IPS DF 19.7 (cell line): ENCODE data around the gene BICC1.
A peak's percentile ranks its signal among the peaks of the same experiment; 100 is the strongest.

Experiments
- DNase-seq: peaks from one replicate; pipeline ENCODE4 v3.0.0-alpha.2; 2013; ENCODE audit warnings: low read depth, low spot score

The BICC1 gene

DNA sequence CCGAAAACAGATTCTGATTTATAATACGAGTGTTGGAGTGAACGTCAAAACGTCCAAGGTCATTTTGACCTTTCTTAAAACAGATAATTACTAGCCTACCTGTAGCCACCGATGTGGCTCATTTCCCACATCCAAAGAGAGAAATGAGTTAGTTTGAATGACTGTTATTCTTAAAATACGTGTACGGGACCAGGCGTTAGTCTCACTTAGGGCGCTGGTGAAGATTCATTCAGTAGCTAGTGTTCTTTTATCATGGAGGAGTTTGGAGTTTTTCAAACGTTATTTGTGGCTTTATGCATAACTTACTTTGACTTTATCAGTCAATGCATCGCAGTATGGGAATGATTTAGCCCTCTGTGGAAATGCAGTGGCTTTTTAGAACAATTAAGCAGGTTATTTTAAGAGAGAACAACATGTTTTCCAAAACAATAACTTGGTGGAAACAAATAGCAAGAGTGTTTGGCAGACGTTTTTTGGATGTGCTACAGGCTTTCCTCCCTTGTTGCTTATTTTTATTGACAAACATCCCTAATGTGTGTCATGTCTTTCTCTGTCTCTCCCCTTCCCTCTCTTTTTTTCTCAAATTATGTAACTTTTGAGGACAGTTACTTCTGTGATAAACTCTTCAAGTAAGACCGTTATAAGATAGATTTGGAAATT is 1.6 kb downstream of the BICC1 start:
- DNase-seq, result no peak

DNA sequence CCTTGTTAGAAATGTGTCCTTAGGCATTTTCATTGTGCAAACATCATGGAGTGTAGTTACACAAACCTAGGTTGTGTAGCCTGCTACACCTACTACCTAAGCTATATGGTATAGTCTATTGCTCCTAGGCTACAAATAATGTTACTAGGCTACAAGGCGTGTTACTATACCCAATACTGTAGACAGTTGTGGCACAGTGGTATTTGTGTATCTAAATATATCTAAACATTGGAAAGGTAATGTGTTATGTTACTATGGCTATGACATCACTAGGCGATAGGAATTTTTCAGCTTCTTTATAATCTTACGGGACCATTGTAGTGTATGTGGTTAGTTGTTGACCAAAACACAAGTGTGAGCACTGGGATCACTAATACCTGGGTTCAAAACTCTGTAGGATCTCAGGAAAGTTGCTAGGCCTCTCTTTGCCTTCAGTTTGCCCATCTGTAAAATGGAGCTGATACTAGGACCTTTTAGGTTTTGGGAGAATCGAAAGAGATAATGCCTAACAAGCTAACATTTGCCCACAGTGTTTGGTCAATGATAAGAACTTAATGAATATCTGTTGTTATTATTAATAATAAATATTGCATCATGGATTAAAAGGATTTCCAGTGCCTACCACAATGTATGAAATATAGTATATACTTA is 2.7 kb downstream of the BICC1 start:
- DNase-seq, result no peak

DNA sequence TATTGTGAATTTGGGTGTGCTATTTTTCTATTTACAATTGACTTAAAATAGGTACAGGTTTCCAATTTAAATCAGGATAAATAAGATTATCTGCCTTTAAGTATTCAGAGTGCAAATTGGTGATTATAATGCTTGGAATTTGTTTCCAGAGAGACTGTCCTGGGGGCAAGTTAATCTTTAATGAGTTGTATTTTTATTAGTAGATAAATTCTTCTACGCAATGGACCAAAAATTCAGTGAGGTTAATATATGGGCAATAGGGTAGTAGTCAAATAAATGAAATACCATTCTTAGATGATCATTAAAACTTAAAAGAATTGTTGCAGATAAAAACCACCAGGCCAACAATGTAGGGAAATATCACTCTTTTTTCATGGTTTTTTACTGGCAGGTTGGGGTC is 3.4 kb downstream of the BICC1 start:
- no peak for DNase-seq

DNA sequence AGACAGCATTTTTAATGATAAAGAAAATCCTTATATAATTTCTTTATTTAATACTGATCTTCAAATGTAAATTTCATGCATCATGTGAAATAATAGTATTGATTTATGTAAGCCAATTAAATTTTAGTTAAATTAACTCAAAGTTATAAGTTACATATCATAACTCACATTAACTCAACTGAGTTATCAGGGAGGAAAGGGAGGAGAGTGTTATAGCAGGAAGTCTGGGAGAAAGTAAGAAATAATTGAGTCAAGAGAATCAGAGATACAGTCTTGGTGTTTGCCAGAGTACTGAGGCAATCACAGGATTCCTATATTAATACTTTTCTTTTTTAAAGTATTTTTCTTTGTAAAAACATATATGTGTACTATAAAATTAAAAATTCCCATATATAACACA is 4.0 kb downstream of the BICC1 start:
- DNase-seq, result no peak

DNA sequence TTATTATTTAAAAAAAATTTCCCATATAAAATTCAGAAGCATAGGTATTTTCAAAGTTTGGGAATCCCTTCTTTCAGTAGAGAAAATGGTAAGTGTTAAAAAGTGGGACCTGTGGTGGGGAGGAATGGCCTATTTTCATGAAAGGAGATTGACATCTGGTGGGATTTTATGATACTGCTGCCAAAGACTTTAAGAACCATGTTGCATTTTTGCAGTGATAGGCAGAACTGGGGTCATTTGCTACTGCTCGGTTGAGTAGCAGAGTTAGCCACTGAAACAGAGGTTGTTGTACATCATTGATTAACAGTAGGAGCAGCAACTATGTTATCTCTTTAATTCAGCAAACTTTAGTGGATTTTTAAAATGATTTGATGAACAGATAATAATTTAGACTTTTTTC is 4.4 kb downstream of the BICC1 start:
- no peak for DNase-seq

DNA sequence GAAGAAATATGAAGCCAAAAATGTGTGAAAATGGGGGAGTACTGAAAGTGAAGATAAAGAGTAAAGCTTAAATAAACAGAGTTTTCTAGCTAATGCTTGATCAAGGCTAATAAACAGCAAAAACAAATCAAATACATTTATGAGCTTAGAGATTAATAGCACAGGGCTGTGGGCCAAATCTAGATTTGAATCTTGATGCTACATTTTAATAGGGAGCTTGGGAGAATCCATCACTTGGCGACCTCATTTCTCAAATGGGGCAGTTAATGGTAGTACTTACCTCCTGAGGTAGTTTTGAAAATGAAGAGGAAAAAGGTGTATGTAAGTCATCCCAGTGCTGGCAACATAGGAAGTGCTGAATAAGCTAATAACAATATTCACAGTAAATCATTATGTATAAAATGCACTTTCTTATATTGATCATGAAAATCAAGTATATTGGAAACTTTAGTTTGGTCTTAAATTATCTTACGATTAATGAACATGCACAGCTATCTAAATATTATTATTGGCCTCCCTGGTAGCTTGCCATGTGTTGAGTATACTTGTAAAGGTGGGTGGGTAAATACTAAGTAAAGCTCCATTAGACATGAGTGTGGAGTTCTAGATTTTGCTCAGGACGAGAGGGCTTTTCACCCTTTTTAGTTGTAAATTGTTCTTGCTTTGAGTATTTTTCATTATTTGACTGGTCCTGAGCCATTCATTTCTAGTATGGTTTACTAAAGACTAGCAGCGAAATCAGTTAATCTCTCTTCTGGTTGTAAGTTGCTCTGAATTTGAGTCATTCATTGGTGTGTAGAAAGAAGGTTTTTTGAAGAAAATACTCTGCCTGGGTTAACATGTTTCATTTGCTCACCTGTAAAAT is 5.1 kb downstream of the BICC1 start:
- no peak for DNase-seq

DNA sequence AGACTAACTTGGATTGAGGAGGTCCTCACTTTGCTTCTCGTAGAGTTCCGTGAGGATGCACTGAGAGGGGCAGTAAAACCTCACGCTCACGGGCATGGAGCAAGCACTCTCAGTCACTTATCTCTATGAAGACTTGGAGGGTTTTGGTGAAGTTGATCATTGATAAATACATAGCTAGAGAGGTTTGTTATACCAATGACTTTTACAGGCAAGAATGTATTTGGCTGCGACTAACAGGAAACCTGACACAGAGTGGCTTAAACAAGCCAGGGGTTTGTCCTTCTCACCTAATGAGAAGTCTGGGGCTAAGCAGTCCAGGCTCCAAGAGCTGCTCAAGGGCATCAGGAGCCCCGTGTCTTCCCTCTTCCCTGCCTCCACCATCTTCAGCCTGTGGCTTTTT is 6.1 kb downstream of the BICC1 start:
- DNase-seq, result no peak

DNA sequence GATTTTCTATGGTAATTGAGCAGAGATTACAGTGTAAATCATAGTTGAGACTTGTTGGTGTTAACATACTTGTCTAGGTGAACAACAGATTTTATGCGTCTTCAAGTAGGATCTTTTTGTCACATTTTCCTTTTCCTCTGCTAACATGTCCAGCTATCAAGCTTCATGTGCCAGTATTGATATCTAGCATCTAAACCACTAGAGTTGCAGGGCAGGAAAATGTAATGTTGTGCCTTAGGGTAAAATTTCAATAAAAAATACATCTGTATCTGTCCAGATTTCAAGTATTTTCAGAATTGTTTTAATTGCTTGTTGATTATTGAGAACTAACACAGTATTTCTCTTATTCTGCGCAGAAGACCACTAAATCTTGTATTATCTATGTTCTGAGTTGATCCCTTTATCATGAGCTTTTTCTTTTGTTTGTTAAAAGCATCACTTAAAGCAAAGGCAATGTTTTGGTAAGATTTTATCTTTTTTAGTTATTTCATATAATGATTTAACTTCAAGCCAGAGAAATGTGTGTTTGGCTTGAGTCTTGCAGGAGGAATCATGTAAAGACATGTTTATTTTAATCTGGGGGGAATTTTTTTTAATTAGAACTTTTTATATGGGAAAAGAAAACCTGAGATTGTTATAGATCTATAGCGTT is 16.5 kb downstream of the BICC1 start:
- no peak for DNase-seq

DNA sequence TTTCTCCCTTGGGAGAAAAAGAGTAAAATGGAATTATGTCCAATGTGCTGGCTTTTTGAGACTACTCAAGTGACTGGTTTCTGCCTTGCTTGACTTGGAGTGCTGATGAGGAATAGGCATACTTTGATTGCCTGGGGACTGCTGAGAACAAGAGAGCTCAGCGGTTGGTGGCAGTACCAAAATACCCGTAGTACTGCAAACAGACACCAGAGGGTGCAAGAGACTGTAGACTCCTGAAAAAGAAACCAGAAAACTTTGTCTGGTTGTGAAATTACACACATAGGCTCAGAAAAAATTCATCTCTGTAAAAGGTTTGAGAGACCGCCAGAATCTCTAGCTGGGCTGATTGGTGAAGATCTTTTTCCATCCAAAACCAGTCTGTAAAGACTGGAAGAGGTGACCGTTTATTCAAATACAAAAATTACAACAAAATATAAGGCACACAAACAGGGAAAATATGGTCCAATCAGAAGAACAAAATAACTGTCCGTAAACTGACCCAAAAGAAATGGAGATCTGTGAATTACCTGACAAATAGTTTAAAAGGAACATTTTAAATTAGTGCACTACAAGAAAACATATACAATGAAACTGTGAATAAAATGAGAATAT is 18.5 kb downstream of the BICC1 start:
- DNase-seq, result peak; percentile 30

DNA sequence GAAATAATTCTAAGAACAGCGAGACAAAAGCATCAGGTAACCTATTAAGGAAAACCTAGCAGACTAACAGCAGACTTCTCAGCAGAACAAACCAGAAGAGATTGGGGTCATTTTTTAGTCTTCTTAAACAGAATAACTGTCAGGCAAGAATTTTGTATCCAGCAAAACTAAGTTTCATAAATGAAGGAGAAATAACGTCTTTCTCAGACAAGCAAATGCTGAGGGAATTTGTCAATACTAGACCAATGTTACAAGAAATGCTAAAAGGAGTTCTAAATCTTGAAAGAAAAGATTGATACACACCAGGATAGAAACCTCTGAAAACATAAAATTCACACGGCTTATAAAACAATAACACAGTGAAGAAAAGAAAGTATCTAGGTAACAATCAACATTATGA is 22.6 kb downstream of the BICC1 start:
- no peak for DNase-seq

DNA sequence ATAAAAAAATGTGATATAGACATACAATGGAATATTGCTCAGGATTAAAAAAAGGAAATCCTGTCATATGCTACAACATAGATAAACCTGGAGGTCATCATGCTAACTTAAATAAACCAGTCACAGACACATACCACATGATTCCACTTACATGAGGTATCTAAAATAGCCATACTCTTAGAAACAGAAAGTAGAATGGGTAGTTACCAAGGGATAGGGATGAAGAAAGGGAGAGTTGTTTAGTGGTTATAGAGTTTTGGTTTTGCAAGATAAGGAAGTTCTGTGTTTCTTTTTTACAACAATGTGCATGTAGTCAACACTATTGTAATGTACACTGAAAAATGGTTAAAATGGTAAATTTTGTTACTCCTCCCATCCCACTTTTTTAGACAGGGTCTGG is 30.5 kb downstream of the BICC1 start:
- no peak for DNase-seq

DNA sequence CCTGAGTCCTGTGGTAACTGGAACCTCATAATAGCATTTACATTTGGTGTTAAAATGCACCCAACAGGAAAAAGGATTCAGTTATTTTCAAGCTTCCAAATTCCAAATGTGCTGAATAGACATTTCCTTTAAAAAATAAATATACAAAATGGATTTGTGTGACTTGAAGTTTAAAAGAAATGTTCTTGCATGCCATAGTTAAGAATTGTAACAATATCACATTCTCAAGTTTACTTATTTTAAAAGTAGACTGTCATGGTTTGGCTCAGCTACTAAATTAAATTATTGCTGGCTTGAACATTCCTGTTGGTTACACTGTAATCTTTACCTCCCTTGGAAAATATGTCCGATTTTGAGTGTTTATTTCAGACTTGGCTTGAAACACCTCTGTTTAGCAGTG is 31.5 kb downstream of the BICC1 start:
- DNase-seq, result no peak

DNA sequence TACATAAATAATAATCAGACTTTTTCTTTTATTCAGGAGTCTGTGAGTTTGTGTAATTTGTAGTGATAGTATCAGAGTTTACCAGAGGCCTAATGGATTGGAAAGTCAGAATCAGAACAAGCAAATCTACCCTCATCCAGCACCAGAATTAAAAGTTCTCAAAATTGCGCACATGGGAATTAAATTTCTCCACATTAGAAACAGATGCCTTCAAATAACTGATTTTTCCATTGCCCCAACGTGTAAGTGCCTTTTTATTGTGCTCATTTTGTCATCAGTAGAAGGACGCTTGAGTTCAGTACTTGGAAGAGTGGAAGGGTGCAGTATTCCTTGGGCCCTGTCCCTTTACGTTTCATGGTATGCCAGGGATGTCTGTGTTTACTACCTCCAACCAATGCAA is 32.8 kb downstream of the BICC1 start:
- DNase-seq, result no peak

DNA sequence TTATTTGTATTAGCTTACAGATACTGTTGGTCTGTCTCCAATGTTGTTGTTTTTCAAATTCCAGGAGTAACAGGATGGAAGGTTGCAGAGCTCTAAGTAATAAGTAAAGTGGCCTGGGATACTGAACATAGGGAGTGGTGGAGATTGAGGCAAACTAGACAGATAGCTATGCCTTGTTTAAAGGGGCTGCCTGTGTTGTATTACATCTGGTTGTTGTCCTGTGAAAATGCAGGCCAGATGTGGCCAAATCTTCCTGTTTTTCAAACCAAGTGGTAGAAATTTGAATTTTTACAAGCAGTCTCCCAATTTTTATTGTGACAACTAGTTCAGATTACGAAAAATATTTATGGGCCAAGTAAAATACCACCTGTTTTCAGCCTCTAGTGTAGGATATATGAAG is 33.5 kb downstream of the BICC1 start:
- no peak for DNase-seq

DNA sequence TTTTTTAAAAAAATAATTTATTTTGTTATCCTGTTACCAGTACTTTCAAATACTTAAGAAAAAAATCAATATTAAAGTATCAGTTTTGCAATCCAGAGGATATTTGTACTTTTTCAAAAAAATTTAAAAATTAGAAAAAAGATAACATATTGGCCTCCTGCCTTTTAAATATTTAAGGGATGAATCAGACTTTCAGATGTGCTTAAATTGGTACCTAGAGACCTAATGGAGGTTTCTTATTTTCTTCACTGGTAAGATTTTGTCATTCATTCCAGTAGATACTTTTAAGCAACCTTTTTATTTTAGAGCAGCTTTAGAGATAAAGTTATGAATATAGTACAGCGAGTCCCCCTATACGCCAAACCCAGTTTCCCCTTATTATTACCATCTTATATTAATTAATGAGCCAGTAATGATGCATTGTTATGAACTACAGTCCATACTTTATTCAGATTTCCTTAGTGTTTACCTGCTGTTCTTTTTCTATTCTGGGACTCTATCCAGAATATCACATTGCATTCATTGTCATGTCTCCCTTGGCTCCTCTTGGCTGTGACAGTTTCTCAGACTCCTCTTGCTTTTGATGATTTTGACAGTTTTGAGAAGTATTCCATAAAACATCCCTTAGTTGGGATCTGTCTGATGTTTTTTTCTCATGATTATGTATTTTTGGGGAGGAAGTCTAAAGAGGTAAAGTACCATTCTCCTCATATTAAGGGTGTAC is 34.2 kb downstream of the BICC1 start:
- no peak for DNase-seq

DNA sequence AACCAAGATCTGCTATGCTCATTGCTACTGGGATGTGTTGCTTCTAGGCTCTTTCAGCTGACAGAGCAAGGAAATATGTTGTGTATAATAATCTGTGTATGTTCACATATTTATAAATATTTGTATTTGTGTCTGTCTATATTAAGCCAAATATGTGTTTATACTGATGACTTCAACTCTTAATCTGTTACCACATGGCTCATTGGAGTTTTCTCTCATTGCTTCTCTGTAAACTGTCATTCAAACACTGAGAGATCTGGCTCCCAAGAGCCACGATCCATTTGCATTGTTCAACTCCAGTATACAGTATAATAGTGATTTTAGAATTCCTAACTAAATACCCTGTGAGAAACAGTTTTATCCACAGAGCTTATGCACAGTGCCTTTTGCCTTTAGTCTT is 35.3 kb downstream of the BICC1 start:
- no peak for DNase-seq

DNA sequence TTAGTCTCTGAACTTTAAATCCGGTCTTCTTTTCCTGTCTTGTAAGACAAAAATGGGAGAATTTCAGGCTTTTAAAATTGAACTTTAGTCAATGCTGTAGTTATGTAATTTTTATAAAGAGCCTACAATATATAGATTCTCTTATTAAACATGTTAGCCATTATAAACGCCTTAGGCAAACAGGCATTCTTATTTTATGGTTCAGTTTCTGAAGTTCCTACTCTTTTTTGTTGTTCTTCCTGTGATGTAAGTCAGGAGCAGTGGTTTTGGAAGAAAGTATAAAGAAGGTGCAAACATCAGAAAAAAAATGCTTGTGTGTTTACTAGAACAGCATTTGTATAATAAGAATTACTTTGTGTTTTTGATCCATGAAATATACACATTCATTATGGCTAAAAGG is 41.6 kb downstream of the BICC1 start:
- DNase-seq, result no peak

DNA sequence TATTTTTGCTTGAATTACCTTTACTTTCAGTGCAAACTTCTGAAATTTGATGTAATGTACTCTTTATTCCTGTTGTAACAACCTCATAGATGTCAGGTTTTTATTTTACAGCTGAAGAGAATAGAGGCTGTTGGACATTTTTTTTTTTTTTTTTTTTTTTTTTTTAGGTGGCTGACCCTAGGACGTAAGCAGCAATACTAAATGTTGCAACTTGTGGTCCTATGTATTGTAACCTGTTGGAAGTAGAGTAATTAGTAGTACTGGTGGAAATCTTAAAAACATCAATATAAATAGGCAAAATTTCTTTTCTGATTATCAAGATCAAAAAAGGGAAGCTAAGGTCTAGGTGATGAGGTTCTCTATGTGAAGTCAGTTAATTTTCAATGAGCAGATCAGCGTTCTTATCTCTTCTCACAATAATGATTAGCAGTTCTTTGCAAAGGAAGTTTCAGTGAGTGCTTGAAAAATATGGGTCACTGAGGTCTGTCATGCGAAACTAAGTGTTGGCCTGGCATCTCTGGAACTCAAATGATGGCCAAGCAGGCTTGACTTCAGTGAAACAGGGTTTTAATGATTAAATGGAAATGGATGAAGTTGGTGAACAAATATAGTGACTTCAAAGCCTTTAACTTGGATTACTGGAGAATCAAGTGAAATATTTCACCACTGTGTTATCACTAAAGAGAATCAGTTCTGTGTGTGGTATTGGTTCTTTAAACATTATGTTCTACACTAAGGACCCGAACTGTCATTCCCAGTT is 42.7 kb downstream of the BICC1 start:
- no peak for DNase-seq

DNA sequence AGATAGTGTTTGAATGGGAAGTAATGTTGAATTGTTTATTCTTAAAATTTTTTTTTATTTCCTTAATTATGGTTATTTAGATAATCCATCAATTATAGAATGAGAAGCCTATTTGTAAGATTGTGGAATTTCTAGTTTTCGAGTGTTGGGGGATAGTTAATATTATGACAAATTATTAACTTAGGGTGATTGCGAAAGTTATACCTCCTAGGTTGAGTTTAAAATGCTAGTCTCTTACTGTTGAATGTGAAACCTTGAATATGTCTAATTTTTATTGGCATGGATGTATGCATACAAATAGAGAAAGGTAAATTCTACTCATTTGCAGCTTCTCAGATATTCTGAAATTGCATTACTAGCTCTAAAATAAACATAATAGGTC is 43.2 kb downstream of the BICC1 start:
- no peak for DNase-seq

DNA sequence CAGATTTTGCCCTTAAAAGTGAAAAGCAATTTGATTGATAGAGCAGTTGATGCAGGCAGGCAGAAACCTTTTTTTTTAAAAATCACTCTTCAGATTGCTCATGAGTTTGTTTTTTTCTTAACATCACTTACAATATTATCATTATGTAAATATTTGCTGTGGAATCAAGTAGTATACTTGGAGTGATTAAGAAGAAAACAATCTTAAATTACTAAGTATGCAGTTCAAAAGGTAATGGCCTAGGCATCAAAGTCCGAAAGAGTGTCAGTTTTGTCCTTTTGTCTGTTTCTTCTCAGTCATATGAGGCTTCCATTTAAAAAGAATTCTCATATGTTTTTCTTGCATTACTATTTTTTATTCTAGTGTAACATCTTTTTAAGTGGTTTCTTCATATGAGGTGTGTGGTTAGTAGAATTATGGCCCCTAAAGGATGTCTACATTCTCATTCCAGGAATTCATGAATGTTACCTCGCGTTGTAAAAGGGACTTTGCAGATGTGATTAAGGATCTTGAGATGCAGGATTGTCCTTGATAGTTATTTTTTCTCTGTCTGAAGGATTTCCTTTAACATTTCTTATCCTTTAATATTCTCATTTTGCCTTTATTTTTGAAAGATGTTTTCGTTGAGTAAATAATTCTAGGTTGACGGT is 44.0 kb downstream of the BICC1 start:
- DNase-seq, result no peak
